ENCODE results near the gene TTC16. TPM values are rescaled to one million over a fixed set of nuclear protein-coding genes. Genes with fewer than 3 reads are reported as not detected.

Gene TTC16
- total and polyA plus RNA-seq, 4 donors: 0.02 to 0.08 TPM; not detected in 2

- H3K9ac ChIP-seq (ENCODE audit: low read depth in 1 of 2, low read length in 2 of 2): no peak overlapping the region
- DNase-seq (ENCODE audit: low spot score): no peak
- H3K27ac ChIP-seq (ENCODE audit: low read depth in 1 of 2, low read length in 2 of 2): no peak overlapping the region
- no peak for TF ChIP-seq ATF3 (IDR thresholded peaks at IDR 0.05)
- TF ChIP-seq REST (IDR thresholded peaks at IDR 0.05): no peak
- TF ChIP-seq ZBTB33 (IDR thresholded peaks at IDR 0.05): no peak
- no peak for TF ChIP-seq HNF4A (conservative IDR thresholded peaks at IDR 0.05)
- TF ChIP-seq YY1 (IDR thresholded peaks at IDR 0.05): no peak
- TF ChIP-seq TAF1 (conservative IDR thresholded peaks at IDR 0.05): no peak
- no peak for TF ChIP-seq GABPA (IDR thresholded peaks at IDR 0.05 in 1 of 2, conservative IDR thresholded peaks at IDR 0.05 in 1 of 2)
- no peak for TF ChIP-seq MAX (IDR thresholded peaks at IDR 0.05)
- TF ChIP-seq EGR1 (IDR thresholded peaks at IDR 0.05; ENCODE audit: low read depth in 2 of 2): no peak
- no peak for TF ChIP-seq JUND (IDR thresholded peaks at IDR 0.05)
- no peak for TF ChIP-seq NR2F2 (IDR thresholded peaks at IDR 0.05)
- no peak for TF ChIP-seq RAD21 (IDR thresholded peaks at IDR 0.05)
- H3K4me1 ChIP-seq (ENCODE audit: control insufficient read depth in 4 of 4, insufficient read depth in 4 of 4, low read length in 3 of 4): no peaks in the 10 kb centered on the region
- no peaks in the 10 kb centered on the region for H3K9me3 ChIP-seq (ENCODE audit: control insufficient read depth in 4 of 4, low read length in 3 of 4)
- H3K36me3 ChIP-seq (ENCODE audit: control insufficient read depth in 4 of 4, insufficient read depth in 3 of 4, low read depth in 1 of 4, low read length in 3 of 4): peaks cover 0 to 4% (median under 1%) of the 10 kb centered on the region in 4 donors
- 96% methylated on average over 18 of the region's 18 CpGs for WGBS
- H3K27me3 ChIP-seq (ENCODE audit: control insufficient read depth in 4 of 4, insufficient read depth in 4 of 4, low read length in 3 of 4): no peaks in the 10 kb centered on the region
- no peak overlapping the region for H3K4me3 ChIP-seq (ENCODE audit: low read depth in 1 of 3, low read length in 3 of 3)
These were observed 48.0 kb upstream of the TTC16 start for GRCh38 chr9:127667906-127668305.

GRCh38 chr9:127673234-127673633 lies 42.6 kb upstream of the TTC16 start:
- no peak for TF ChIP-seq ZBTB33 (IDR thresholded peaks at IDR 0.05)
- no peak for TF ChIP-seq JUND (IDR thresholded peaks at IDR 0.05)
- TF ChIP-seq SP1 (IDR thresholded peaks at IDR 0.05): no peak
- no peak for TF ChIP-seq HNF4G (IDR thresholded peaks at IDR 0.05)
- TF ChIP-seq RAD21 (IDR thresholded peaks at IDR 0.05): no peak
- no peak for TF ChIP-seq TAF1 (conservative IDR thresholded peaks at IDR 0.05)
- no peak for TF ChIP-seq FOXA2 (IDR thresholded peaks at IDR 0.05)
- TF ChIP-seq ATF3 (IDR thresholded peaks at IDR 0.05): no peak
- no peak for TF ChIP-seq RXRA (IDR thresholded peaks at IDR 0.05)
- H3K36me3 ChIP-seq (ENCODE audit: control insufficient read depth in 4 of 4, insufficient read depth in 3 of 4, low read depth in 1 of 4, low read length in 3 of 4): peaks cover 0 to 6% (median 0%) of the 10 kb centered on the region in 4 donors
- 87% methylated on average over 7 of the region's 7 CpGs for WGBS

More at GRCh38 chr9:127673234-127673633, 42.6 kb upstream of the TTC16 start:
- no peak for DNase-seq (ENCODE audit: low spot score)
- H3K9ac ChIP-seq (ENCODE audit: low read depth in 1 of 2, low read length in 2 of 2): no peak overlapping the region
- no peaks in the 10 kb centered on the region for H3K9me3 ChIP-seq (ENCODE audit: control insufficient read depth in 4 of 4, low read length in 3 of 4)
- no peak overlapping the region for H3K27ac ChIP-seq (ENCODE audit: low read depth in 1 of 2, low read length in 2 of 2)
- H3K27me3 ChIP-seq (ENCODE audit: control insufficient read depth in 4 of 4, insufficient read depth in 4 of 4, low read length in 3 of 4): no peaks in the 10 kb centered on the region
- no peak overlapping the region for H3K4me3 ChIP-seq (ENCODE audit: low read depth in 1 of 3, low read length in 3 of 3)
- no peaks in the 10 kb centered on the region for H3K4me1 ChIP-seq (ENCODE audit: control insufficient read depth in 4 of 4, insufficient read depth in 4 of 4, low read length in 3 of 4)
